Measurements from ENCODE around the gene IP6K1.
A peak's percentile ranks its signal among the peaks of the same experiment; 100 is the strongest.
"Not testable (repeated sequence)": the region's sequence is repeated elsewhere in the genome, so short reads cannot be mapped to it uniquely, and the experiment has no call there.

The IP6K1 gene

GRCh38 chr3:49711489-49711888, 74.9 kb downstream of the IP6K1 start:
- no peak for DNase-seq (ENCODE audit: low read depth)

- no peak for DNase-seq (ENCODE audit: low read depth)
These were observed 76.5 kb downstream of the IP6K1 start for GRCh38 chr3:49709852-49710251.

- peak; percentile 69 for DNase-seq (ENCODE audit: low read depth)
These were observed 79.2 kb downstream of the IP6K1 start for GRCh38 chr3:49707113-49707480.

GRCh38 chr3:49706456-49707112, 79.8 kb downstream of the IP6K1 start:
- DNase-seq (ENCODE audit: low read depth): no peak

GRCh38 chr3:49705390-49705960, 80.9 kb downstream of the IP6K1 start:
- no peak for DNase-seq (ENCODE audit: low read depth)

- no peak for DNase-seq (ENCODE audit: low read depth)
These were observed 81.7 kb downstream of the IP6K1 start for GRCh38 chr3:49704629-49705028.

- DNase-seq (ENCODE audit: low read depth): no peak
These were observed 82.4 kb downstream of the IP6K1 start for GRCh38 chr3:49703956-49704355.

GRCh38 chr3:49703443-49703927, 82.9 kb downstream of the IP6K1 start:
- peak; percentile 74 for DNase-seq (ENCODE audit: low read depth)

GRCh38 chr3:49702672-49703071, 83.7 kb downstream of the IP6K1 start:
- no peak for DNase-seq (ENCODE audit: low read depth)

GRCh38 chr3:49701388-49702077, 84.8 kb downstream of the IP6K1 start:
- peak; percentile 32 for DNase-seq (ENCODE audit: low read depth)

GRCh38 chr3:49700453-49701128, 85.8 kb downstream of the IP6K1 start:
- DNase-seq (ENCODE audit: low read depth): no peak

GRCh38 chr3:49700014-49700413, 86.3 kb downstream of the IP6K1 start:
- DNase-seq (ENCODE audit: low read depth): no peak

- DNase-seq (ENCODE audit: low read depth): no peak
These were observed 86.9 kb downstream of the IP6K1 start for GRCh38 chr3:49699281-49699979.

GRCh38 chr3:49695350-49696015, 90.9 kb downstream of the IP6K1 start:
- not testable (repeated sequence) for DNase-seq (ENCODE audit: low read depth)

GRCh38 chr3:49694409-49695070, 91.8 kb downstream of the IP6K1 start:
- DNase-seq (ENCODE audit: low read depth): not testable (repeated sequence)

GRCh38 chr3:49691481-49691880, 94.9 kb downstream of the IP6K1 start:
- DNase-seq (ENCODE audit: low read depth): not testable (repeated sequence)

GRCh38 chr3:49690856-49691255, 95.5 kb downstream of the IP6K1 start:
- not testable (repeated sequence) for DNase-seq (ENCODE audit: low read depth)

GRCh38 chr3:49689908-49690624, 96.3 kb downstream of the IP6K1 start:
- DNase-seq (ENCODE audit: low read depth): not testable (repeated sequence)

- peak; percentile 89 for DNase-seq (ENCODE audit: low read depth)
These were observed 97.1 kb downstream of the IP6K1 start, which contains the start of the genes MST1 and RNF123 for GRCh38 chr3:49689046-49689907. TSS of gene MST1 (minus strand) at chr3:49689474. CDS start at chr3:49688691, 783 bp downstream. TSS of gene RNF123 (plus strand) at chr3:49689557. CDS start at chr3:49691166, 1,609 bp downstream.
